ENCODE measurements around the gene KLRF2.

GRCh38 chr12:9868311-9868801, 12.9 kb upstream of the KLRF2 start:
- TF ChIP-seq EZH2phosphoT487 (IDR thresholded peaks at IDR 0.05; ENCODE audit: borderline replicate concordance), result no peak
- no peak for TF ChIP-seq CTCF (conservative IDR thresholded peaks at IDR 0.05; ENCODE audit: low read length)
